Lower leg skin (tissue), 4 donors: ENCODE measurements around the gene RSBN1L. TPM values are rescaled to one million over a fixed set of nuclear protein-coding genes. Genes with fewer than 3 reads are reported as not detected.

ENCODE experiments used
- DNase-seq, 2 donors: peaks; one replicate each; pipeline ENCODE4 v3.0.0-alpha.2; 2019; ENCODE audit warnings: low spot score in 2 of 2
- H3K4me3 ChIP-seq: fragments of 200-600 bp; sonication (generic); 2 replicates; pipeline ENCODE4 v1.5.1; 2017; ENCODE audit warnings: mild to moderate bottlenecking, low read depth; ENCODE audit not compliant: poor library complexity, severe bottlenecking
- CTCF ChIP-seq, 3 donors: fragments of 450-650 bp; IDR thresholded peaks; one replicate each; pipeline ENCODE4 v1.5.1; 2016; ENCODE audit warnings: antibody characterized with exemption in 3 of 3, mild to moderate bottlenecking in 3 of 3, moderate library complexity in 2 of 3
- POLR2A ChIP-seq, 2 donors: fragments of 450-650 bp; IDR thresholded peaks; one replicate each; pipeline ENCODE4 v1.6.1; 2016 to 2017; ENCODE audit warnings: antibody characterized with exemption in 2 of 2, mild to moderate bottlenecking in 1 of 2, moderate library complexity in 1 of 2
- WGBS, 2 donors: methylation state at CpG; one replicate each; pipeline ENCODE4 v1.1.5; 2018; 5-methylcytosine and 5-hydroxymethylcytosine counted together
- intact Hi-C: fragments of 100-400 bp; cut with DNase I; formaldehyde crosslinking; loops from one replicate; pipeline ENCODE4 v1.15.0; 2023; ENCODE audit warnings: low total_unique reads
- total RNA-seq, 4 donors: library from RNA; depleted of rRNA; stranded (reverse); fragments of >200 nt; gene quantifications; one replicate each; pipeline ENCODE4 v1.1.0, GENCODE V29; 2016

RSBN1L gene
- total RNA-seq, 4 donors from 2014 or later, result 17.3 to 34.8 (median 25.7) TPM

GRCh38 chr7:77691892-77692491 lies 4.3 kb upstream of the RSBN1L start:
- intact Hi-C loops, result no loop called here
- WGBS, 2 donors, result 68 to 84% methylated on average over 10 of the region's 10 CpGs
- H3K4me3 ChIP-seq, result no peak overlapping the region
- TF ChIP-seq CTCF (IDR thresholded peaks at IDR 0.05) (no peak), POLR2A (IDR thresholded peaks at IDR 0.05) (no peak)
- DNase-seq, result no peak

DNA sequence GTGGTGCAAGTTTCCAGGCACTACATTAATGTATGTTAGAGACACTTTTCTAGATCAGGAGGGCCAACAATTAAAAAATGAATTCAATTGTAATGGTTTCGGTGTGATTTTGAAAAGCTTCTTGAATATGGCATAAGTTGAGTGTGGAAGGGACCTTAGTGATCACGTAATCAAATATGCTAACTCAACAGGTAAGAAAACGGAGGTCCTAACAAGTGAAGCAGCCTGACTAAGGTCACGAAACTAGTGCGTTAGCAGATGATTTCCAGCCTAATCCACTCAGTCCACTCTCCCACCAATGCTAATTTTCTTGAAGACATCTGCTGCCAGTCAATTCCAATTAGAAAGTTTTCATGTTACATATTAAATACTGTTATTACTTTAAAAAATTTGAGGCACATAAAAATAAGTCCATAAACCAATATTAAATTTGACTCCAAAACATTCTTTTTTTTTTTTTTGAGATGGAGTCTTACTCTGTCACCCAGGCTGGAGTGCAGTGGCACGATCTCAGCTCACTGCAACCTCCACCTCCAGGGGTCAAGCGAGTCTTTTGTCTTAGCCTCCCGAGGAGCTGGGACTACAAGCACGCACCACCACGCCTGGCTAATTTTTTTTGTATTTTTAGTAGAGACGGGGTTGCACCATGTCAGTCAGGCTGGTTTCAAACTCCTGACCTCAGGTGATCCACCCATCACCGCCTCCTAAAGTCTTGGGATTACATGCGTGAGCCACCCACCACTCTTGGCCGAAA lies 2.3 kb upstream of the RSBN1L start:
- no peak overlapping the region for H3K4me3 ChIP-seq
- TF ChIP-seq POLR2A (IDR thresholded peaks at IDR 0.05) (no peak), CTCF (IDR thresholded peaks at IDR 0.05) (no peak)
- DNase-seq, result no peak
- intact Hi-C loops, result no loop called here
- 92% methylated on average over 14 of the region's 14 CpGs for WGBS, 2 donors

DNA sequence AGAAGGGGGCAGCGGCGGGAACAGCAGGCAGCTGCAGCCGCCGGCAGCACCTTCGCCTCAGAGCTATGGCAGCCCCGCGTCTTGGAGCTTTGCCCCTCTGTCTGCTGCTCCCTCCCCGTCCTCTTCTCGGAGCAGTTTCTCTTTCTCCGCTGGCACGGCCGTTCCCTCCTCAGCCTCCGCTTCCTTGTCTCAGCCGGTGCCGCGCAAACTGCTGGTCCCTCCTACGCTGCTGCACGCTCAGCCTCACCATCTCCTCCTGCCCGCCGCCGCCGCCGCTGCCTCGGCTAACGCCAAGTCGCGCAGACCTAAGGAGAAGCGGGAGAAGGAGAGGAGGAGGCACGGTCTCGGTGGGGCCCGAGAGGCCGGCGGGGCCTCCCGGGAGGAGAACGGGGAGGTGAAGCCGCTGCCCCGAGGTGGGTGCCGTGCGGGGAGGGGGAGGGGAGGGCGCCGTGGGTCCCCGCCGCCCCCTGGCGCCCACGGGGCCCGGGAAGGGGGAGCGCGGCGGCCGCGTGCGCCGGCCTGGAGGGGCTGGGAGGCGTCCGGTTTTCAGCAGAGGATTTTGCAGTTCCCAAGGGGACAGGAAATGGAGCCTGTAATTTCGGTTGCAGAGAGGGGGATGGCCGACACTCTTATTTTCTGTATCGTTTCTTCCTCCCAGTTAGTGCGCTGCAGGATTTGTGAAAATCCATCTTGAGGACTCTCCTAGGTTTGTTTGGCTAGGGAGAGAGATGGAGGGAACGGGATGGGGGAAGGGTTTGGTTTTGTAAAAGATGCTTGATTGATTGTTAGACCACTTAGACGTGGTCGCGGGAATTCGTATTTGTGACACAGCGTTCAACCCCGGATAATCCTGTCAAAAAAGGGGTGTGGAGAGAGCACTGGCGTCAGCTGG lies 630 bp downstream of the RSBN1L start:
- H3K4me3 ChIP-seq, result peak overlapping the region; percentile 98
- TF ChIP-seq CTCF (IDR thresholded peaks at IDR 0.05) (no peak), POLR2A (IDR thresholded peaks at IDR 0.05) (no peak)
- intact Hi-C loops, result no loop called here
- peak; percentile 53 to 91 for DNase-seq
- 0 to 1% methylated on average over 61 to 66 of the region's 67 CpGs for WGBS, 2 donors

DNA sequence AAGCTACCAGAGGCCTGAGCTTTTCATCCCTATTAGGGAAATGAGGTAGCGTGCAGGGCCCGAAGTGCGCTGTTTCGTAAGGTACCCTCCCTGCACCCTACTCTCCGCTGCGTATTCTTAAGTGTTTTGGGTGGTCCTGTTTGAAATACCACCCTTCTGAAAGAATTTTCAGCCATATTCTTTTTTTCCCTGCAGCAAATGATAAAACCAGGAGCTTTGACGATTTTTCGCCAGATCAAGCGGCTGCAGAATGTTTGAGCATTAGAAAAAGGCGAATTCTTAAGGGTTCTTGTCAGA lies 1.2 kb downstream of the RSBN1L start:
- H3K4me3 ChIP-seq, result peak overlapping the region; percentile 98
- 1 to 2% methylated on average over 10 of the region's 10 CpGs for WGBS, 2 donors
- intact Hi-C loops, result no loop called here
- TF ChIP-seq POLR2A (IDR thresholded peaks at IDR 0.05) (no peak), CTCF (IDR thresholded peaks at IDR 0.05) (no peak)
- no peak for DNase-seq

- intact Hi-C loops, result no loop called here
- no peak overlapping the region for H3K4me3 ChIP-seq
- DNase-seq, result no peak
- no peak for TF ChIP-seq CTCF (IDR thresholded peaks at IDR 0.05)
- no peak for TF ChIP-seq POLR2A (IDR thresholded peaks at IDR 0.05)
Observed at GRCh38 chr7:77698042-77698625, 1.9 kb downstream of the RSBN1L start.
